Pancreas (tissue), 10 donors: ENCODE measurements around the gene ARID3A. TPM values are rescaled to one million over a fixed set of nuclear protein-coding genes. Genes with fewer than 3 reads are reported as not detected.

ENCODE experiments used
- ATAC-seq, 4 donors: fragments of 200-7000 bp; cut with Tn5 transposase; one replicate each; pipeline versions ENCODE4 v1.8.0 to v1.9.1; 2020; ENCODE audit warnings: mild to moderate bottlenecking in 4 of 4, moderate library complexity in 4 of 4
- DNase-seq, 6 donors: peaks; one replicate each; pipeline ENCODE4 v3.0.0-alpha.2; 2020
- FAIRE-seq: peaks from 2 replicates; lab custom pipeline; 2012; peaks lifted over from hg19 to GRCh38; lab: Jason Lieb, UNC
- H3K27ac ChIP-seq, 4 donors: fragments of 200-600 bp; sonication (generic); 1 replicate in 3 of 4; 2 replicates in 1 of 4; pipeline versions ENCODE4 v1.5.0 to v1.8.0; 2020
- H3K27me3 ChIP-seq, 4 donors: fragments of 200-600 bp; one replicate each; pipeline ENCODE4 v1.8.0; 2021
- H3K36me3 ChIP-seq, 3 donors: fragments of 200-600 bp; sonication (generic) in 1 of 3; one replicate each; pipeline versions ENCODE4 v1.5.0 to v1.8.0; 2020 to 2021
- H3K4me1 ChIP-seq, 3 donors: fragments of 200-600 bp; one replicate each; pipeline ENCODE4 v1.8.0; 2021
- H3K4me3 ChIP-seq, 4 donors: fragments of 200-600 bp; sonication (generic) in 2 of 4; one replicate each; pipeline versions ENCODE4 v1.5.0 to v1.8.0; 2020 to 2021
- H3K9me3 ChIP-seq, 4 donors: fragments of 200-600 bp; one replicate each; pipeline ENCODE4 v1.8.0; 2021
- CTCF ChIP-seq, 4 donors: fragments of 200-600 bp; sonication (generic) in 3 of 4; IDR thresholded peaks; one replicate each; pipeline versions ENCODE4 v1.5.0 to v1.8.0; 2021; ENCODE audit warnings: antibody characterized with exemption in 4 of 4
- WGBS, 2 donors: extraction: QIAGEN DNeasy Blood & Tissue Kit; methylation state at CpG; one replicate each; pipeline ENCODE4 v1.1.7; 2013; 5-methylcytosine and 5-hydroxymethylcytosine counted together
- intact Hi-C, 3 donors: fragments of 100-400 bp; cut with DNase I; formaldehyde crosslinking; loops; one replicate each; pipeline versions ENCODE4 v1.11.1 to v1.14.2; 2022
- polyA plus RNA-seq, 2 donors: library from polyadenylated mRNA; stranded (reverse); fragments of 200-250 nt; gene quantifications; one replicate each; pipeline ENCODE4 v1.2.3, GENCODE V29; 2013
- total RNA-seq, 6 donors: library from RNA; stranded (reverse); fragmentation: NEBNext Ultra II Directional in 4 of 6; extraction: Animal tissue kit (Norgen Biotek cat#: 25700) in 4 of 6; gene quantifications; one replicate each; pipeline versions ENCODE4 v1.2.1 to v1.2.4, GENCODE V29; 2021 to 2023
- donor health status: healthy with polysubstance abuse.
- donor health status: DM: no; HTN: no; CAD: no; lungs with moderate emphysema.
- donor health status: DM: no; HTN: no; CAD: no.
- donor health status: control.
- donor health status: control.
- donor health status: Bipolar disorder and iron deficiency.
- donor health status: DM: yes; HTN: yes; CAD: no.
- donor health status: DM: no; HTN: no; CAD: no.
- donor health status: DM: no; HTN: no; CAD: no.
- donor health status: DM: yes; HTN: yes; CAD: no.

Gene ARID3A
- total and polyA plus RNA-seq, 8 donors = 4.6 to 8.5 (median 7.1) TPM

- WGBS, 2 donors = 90 to 96% methylated on average over 22 to 24 of the region's 25 CpGs
- no peak for FAIRE-seq
Measured at GRCh38 chr19:948842-949496, 23.1 kb downstream of the ARID3A start.

DNA sequence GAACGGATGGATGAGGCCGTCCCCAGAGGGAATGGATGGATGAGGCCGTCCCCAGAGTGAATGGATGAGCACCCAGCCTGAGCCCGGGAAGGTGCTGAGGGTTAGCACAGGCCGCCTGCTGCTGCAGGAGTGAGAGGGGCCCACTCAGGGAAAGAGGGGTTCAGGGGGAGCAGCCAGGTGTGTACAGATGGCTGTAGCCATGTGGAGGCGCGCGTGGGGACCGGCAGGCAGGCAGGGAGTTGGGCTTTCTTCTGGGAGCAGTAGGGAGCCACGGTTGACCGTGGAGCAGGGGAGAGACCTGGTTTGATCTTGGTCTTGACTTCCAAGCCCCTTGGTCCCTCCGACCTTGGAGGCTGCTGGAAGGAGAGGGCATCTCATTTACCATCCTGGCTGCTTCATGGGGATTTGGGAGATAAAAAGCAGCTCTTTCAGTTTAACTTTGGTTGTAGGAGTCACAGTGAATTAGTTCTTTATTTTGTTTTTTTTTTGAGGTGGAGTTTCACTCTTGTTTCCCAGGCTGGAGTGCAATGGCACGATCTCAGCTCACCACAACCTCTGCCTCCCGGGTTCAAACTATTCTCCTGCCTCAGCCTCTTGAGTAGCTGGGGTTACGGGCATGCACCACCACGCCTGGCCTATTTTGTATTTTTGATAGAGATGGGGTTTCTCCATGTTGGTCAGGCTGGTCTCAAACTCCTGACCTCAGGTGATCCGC is 24.7 kb downstream of the ARID3A start:
- no peak for DNase-seq
- intact Hi-C loops = no loop called here

More at GRCh38 chr19:948842-949496, 23.1 kb downstream of the ARID3A start:
- ATAC-seq (no peak), DNase-seq (peak in 1 of 6 donors; percentile 62)
- Histone ChIP-seq H3K9me3 (no peaks in the 10 kb centered on the region), H3K27ac (no peak overlapping the region), H3K4me3 (no peak overlapping the region), H3K4me1 (peaks cover 8 to 9% (median 9%) of the 10 kb centered on the region in 3 donors), H3K36me3 (no peaks in the 10 kb centered on the region), H3K27me3 (no peaks in the 10 kb centered on the region)
- intact Hi-C loops = no loop called here
- no peak for TF ChIP-seq CTCF (IDR thresholded peaks at IDR 0.05)

GRCh38 chr19:952049-952679 is 26.3 kb downstream of the ARID3A start:
- Histone ChIP-seq H3K4me3 (no peak overlapping the region), H3K27me3 (no peaks in the 10 kb centered on the region), H3K27ac (peak overlapping the region in 3 of 4 donors; percentile 61 to 76 (median 68)), H3K36me3 (no peaks in the 10 kb centered on the region), H3K9me3 (no peaks in the 10 kb centered on the region), H3K4me1 (peaks cover 8 to 9% (median 9%) of the 10 kb centered on the region in 3 donors)
- 65 to 67% methylated on average over 12 to 14 of the region's 14 CpGs for WGBS, 2 donors
- ATAC-seq (no peak), FAIRE-seq (no peak), DNase-seq (peak in 1 of 6 donors; percentile 55)
- intact Hi-C loops = no loop called here
- TF ChIP-seq CTCF (IDR thresholded peaks at IDR 0.05) = no peak

More for the DNA sequence above, 24.7 kb downstream of the ARID3A start:
- no peak for TF ChIP-seq CTCF (IDR thresholded peaks at IDR 0.05)
- ATAC-seq = no peak
- H3K4me3 ChIP-seq = no peak overlapping the region
- no peak for FAIRE-seq
- 89 to 90% methylated on average over 17 of the region's 17 CpGs for WGBS, 2 donors
- no peaks in the 10 kb centered on the region for H3K27me3 ChIP-seq
- no peaks in the 10 kb centered on the region for H3K36me3 ChIP-seq
- no peak overlapping the region for H3K27ac ChIP-seq
- H3K4me1 ChIP-seq = peaks cover 8 to 9% (median 9%) of the 10 kb centered on the region in 3 donors
- H3K9me3 ChIP-seq = no peaks in the 10 kb centered on the region

- Histone ChIP-seq H3K27ac (peak overlapping the region; percentile 19 to 76 (median 64)), H3K27me3 (no peaks in the 10 kb centered on the region), H3K9me3 (no peaks in the 10 kb centered on the region), H3K4me3 (peak overlapping the region in 2 of 4 donors; percentile 17), H3K4me1 (peaks cover 8 to 9% (median 9%) of the 10 kb centered on the region in 3 donors), H3K36me3 (no peaks in the 10 kb centered on the region)
- intact Hi-C loops = no loop called here
- DNase-seq (peak in 3 of 6 donors; percentile 52 to 67 (median 52)), ATAC-seq (peak; percentile 40 to 61 (median 51)), FAIRE-seq (no peak)
- WGBS, 2 donors = 14 to 17% methylated on average over 21 of the region's 21 CpGs
- no peak for TF ChIP-seq CTCF (IDR thresholded peaks at IDR 0.05)
Measured at GRCh38 chr19:952680-953444, 27.0 kb downstream of the ARID3A start.
